Loucy (cell line): ENCODE measurements around the gene ASB10.

Source experiments
- H2AFZ ChIP-seq: fragments of 200-600 bp; sonication (generic); 2 replicates; pipeline ENCODE4 v1.6.0; 2016; ENCODE audit warnings: antibody characterized with exemption, mild to moderate bottlenecking, low read length, moderate library complexity
- H3F3A ChIP-seq: fragments of 200-600 bp; 2 replicates; pipeline ENCODE4 v1.6.0; 2016; ENCODE audit warnings: antibody characterized with exemption, low read depth, mild to moderate bottlenecking
- H3K27me3 ChIP-seq: fragments of 200-600 bp; sonication (generic); 2 replicates; pipeline ENCODE4 v1.6.1; 2014; ENCODE audit warnings: low read length, mild to moderate bottlenecking; ENCODE audit not compliant: insufficient read depth, poor library complexity, severe bottlenecking
- H3K36me3 ChIP-seq: fragments of 200-600 bp; sonication (generic); 2 replicates; pipeline ENCODE4 v1.6.1; 2016; ENCODE audit warnings: low read length; ENCODE audit not compliant: insufficient read depth
- H3K4me1 ChIP-seq: fragments of 200-600 bp; sonication (generic); 2 replicates; pipeline ENCODE4 v1.5.1; 2014; ENCODE audit warnings: low read length, mild to moderate bottlenecking; ENCODE audit not compliant: insufficient read depth, poor library complexity, severe bottlenecking
- H3K4me2 ChIP-seq: fragments of 200-600 bp; sonication (generic); 2 replicates; pipeline ENCODE4 v1.6.0; 2014; ENCODE audit warnings: antibody characterized with exemption, low read length, low read depth, mild to moderate bottlenecking; ENCODE audit not compliant: poor library complexity, severe bottlenecking
- H3K4me3 ChIP-seq: fragments of 200-600 bp; sonication (generic); 2 replicates; pipeline ENCODE4 v1.5.1; 2014; ENCODE audit warnings: low read length, mild to moderate bottlenecking, mixed read lengths; ENCODE audit not compliant: poor library complexity, severe bottlenecking
- H3K79me2 ChIP-seq: fragments of 200-600 bp; sonication (generic); 2 replicates; pipeline ENCODE4 v1.6.1; 2014; ENCODE audit warnings: low read length; ENCODE audit not compliant: insufficient read depth
- H3K9ac ChIP-seq: fragments of 200-600 bp; sonication (generic); 2 replicates; pipeline ENCODE4 v1.6.0; 2014; ENCODE audit warnings: mild to moderate bottlenecking, low read depth, low read length, moderate library complexity; ENCODE audit not compliant: poor library complexity, severe bottlenecking
- H3K9me2 ChIP-seq: fragments of 200-600 bp; sonication (generic); replicated peaks from 2 replicates; pipeline ENCODE4 v1.6.1; 2016; ENCODE audit warnings: low read depth, low read length, mixed read lengths
- H3K9me3 ChIP-seq: fragments of 200-600 bp; sonication (generic); 2 replicates; pipeline ENCODE4 v1.6.1; 2014; ENCODE audit warnings: mild to moderate bottlenecking, antibody characterized with exemption, low read length, low read depth; ENCODE audit not compliant: insufficient read depth
- H4K20me1 ChIP-seq: fragments of 200-600 bp; sonication (generic); 2 replicates; pipeline ENCODE4 v1.6.0; 2014; ENCODE audit warnings: antibody characterized with exemption, low read length, mild to moderate bottlenecking; ENCODE audit not compliant: insufficient read depth, poor library complexity, severe bottlenecking
- EZH2phosphoT487 ChIP-seq: fragments of 200-600 bp; IDR thresholded peaks from 2 replicates; pipeline ENCODE4 v1.6.1; 2018; ENCODE audit warnings: antibody characterized with exemption, mild to moderate bottlenecking, moderate library complexity, borderline replicate concordance
- TF ChIP-seq, protein P1 (sequence below): fragments of 200-600 bp; sonication (generic); conservative IDR thresholded peaks from 2 replicates; pipeline ENCODE4 v1.5.1; 2014; ENCODE audit warnings: mild to moderate bottlenecking, antibody characterized with exemption, low read length

ASB10 gene

DNA sequence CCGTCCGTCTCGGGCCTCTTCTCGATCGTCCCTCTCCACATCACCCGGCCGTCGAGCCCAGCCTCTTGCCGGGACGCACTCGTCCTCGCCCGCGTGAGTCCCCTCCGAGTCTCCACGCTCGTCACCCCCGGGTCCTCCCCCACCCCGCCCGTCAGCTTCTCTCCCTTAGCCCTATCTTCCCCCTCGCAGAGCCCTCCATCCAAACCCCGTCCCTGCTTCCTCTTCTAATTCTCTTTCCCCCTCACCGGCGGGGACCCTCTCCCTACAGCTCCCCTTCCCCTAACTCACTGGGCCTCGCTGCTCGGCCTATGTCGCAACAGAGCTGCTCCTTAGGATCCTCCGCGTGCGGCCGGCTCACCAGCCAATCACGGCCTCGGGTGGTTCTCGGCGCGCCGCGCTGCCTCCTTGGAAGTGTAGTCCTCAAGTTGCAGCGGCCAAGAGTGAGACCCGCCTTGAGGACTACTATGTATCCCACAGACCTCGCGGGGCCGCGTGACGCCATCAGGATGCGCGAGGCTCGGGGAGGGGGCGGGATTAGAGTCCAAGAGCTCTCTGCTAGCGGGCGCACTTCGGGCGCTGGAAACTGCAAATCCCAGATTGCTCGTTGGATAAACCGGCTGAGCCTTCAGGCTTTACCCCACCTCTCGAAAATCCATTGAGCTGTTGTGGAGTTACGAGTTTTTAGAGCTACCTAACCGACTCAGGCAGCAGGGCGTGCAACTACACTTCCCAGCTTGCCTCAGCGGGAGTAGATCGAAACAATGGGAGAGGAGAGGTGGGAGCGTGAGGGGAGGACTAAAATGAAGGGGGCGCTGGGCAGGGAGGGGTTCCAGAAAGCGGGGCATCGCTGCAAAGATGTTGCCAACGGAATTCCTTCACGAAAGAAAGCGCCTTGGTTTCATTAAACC is 40.1 kb upstream of the ASB10 start, which contains the start of gene ABCF2:
TSS of gene ABCF2 (minus strand) at position 331 of the 908 bp plus-strand sequence. CDS start 747 bp downstream, outside the sequence.
- Histone ChIP-seq H3K36me3 (peaks cover 16% of the 10 kb centered on the region; the same call in 1 of the 2 replicates), H3K27me3 (no peaks in the 10 kb centered on the region), H3K9me3 (no peaks in the 10 kb centered on the region), H4K20me1 (peaks cover 12% of the 10 kb centered on the region), H3F3A (no peaks in the 10 kb centered on the region), H3K4me2 (peak within 1 kb of the TSS; percentile 95), H3K4me1 (peaks cover 27% of the 10 kb centered on the region), H2AFZ (peak within 1 kb of the TSS; percentile 89), H3K79me2 (peaks cover 37% of the 10 kb centered on the region), H3K9me2 (no peaks in the 10 kb centered on the region), H3K9ac (peak within 1 kb of the TSS; percentile 77), H3K4me3 (peak within 1 kb of the TSS; percentile 85)
- no peak for TF ChIP-seq EZH2phosphoT487
- TF ChIP-seq, protein P1, sequence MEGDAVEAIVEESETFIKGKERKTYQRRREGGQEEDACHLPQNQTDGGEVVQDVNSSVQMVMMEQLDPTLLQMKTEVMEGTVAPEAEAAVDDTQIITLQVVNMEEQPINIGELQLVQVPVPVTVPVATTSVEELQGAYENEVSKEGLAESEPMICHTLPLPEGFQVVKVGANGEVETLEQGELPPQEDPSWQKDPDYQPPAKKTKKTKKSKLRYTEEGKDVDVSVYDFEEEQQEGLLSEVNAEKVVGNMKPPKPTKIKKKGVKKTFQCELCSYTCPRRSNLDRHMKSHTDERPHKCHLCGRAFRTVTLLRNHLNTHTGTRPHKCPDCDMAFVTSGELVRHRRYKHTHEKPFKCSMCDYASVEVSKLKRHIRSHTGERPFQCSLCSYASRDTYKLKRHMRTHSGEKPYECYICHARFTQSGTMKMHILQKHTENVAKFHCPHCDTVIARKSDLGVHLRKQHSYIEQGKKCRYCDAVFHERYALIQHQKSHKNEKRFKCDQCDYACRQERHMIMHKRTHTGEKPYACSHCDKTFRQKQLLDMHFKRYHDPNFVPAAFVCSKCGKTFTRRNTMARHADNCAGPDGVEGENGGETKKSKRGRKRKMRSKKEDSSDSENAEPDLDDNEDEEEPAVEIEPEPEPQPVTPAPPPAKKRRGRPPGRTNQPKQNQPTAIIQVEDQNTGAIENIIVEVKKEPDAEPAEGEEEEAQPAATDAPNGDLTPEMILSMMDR = no peak

DNA sequence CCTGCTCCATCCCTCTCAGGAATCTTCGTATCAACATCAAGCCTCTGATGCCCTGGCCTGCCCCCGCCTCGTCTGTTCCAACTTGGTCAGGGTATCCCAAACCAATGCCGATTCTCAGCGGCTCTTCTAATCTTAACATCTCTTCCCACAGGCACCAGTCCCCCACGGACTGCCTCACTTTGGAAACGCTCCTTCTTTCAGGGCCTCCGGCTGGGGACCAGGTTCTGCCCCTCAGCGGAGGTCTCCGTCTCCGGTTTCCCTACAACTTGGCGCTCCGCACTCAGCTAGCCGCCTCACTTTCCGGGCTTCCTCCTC is 39.5 kb upstream of the ASB10 start:
- Histone ChIP-seq H2AFZ (peak overlapping the region; percentile 65), H3K4me2 (peak overlapping the region; percentile 95), H3K27me3 (no peaks in the 10 kb centered on the region), H3F3A (no peaks in the 10 kb centered on the region), H3K4me1 (peaks cover 21% of the 10 kb centered on the region), H3K9me3 (no peaks in the 10 kb centered on the region), H3K4me3 (peak overlapping the region; percentile 85), H3K79me2 (peaks cover 31% of the 10 kb centered on the region), H4K20me1 (peaks cover 12% of the 10 kb centered on the region), H3K36me3 (peaks cover 19% of the 10 kb centered on the region; the same call in 1 of the 2 replicates), H3K9ac (peak overlapping the region; percentile 77), H3K9me2 (no peaks in the 10 kb centered on the region)
- TF ChIP-seq, protein P1 = no peak
- no peak for TF ChIP-seq EZH2phosphoT487

DNA sequence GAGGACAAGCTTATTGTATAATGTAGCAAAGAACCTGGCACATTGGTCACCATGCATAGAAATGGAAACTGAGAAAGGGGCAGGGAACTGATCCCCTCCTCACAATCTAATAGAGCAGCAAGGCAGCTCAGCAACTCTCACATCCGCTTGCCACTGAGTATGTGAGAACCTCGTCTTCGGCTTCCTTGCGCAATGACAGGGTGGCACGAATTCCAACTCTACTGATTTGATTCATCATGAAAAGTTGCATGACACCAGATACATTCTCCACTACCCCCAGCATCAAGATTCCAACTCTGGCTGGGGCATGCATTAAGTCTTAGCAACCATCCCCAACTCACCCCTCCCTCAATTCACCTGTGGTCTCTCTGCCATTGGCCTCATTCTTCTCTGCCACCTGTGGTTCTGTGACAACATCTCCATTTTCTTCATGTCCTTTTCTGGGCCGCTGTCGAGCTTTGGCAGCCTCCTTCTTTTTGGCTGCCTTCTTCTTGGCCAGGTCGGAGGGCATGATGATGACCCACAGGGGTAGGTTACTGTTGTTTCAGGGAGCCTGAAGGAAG is 39.0 kb upstream of the ASB10 start:
- no peaks in the 10 kb centered on the region for H3K9me3 ChIP-seq
- H4K20me1 ChIP-seq = peaks cover 12% of the 10 kb centered on the region
- no peak for TF ChIP-seq EZH2phosphoT487
- TF ChIP-seq, protein P1 = no peak
- peak overlapping the region; percentile 95 for H3K4me2 ChIP-seq
- peaks cover 29% of the 10 kb centered on the region for H3K79me2 ChIP-seq
- peak overlapping the region; percentile 77 for H3K9ac ChIP-seq
- H3K36me3 ChIP-seq = peaks cover 21% of the 10 kb centered on the region; the same call in 1 of the 2 replicates
- H3K27me3 ChIP-seq = no peaks in the 10 kb centered on the region
- H3K4me3 ChIP-seq = peak overlapping the region; percentile 85
- no peaks in the 10 kb centered on the region for H3K9me2 ChIP-seq
- peaks cover 17% of the 10 kb centered on the region for H3K4me1 ChIP-seq
- no peaks in the 10 kb centered on the region for H3F3A ChIP-seq
- H2AFZ ChIP-seq = no peak overlapping the region
